ENCODE results near the gene ZNF750. TPM values are rescaled to one million over a fixed set of nuclear protein-coding genes. Genes with fewer than 3 reads are reported as not detected.

ZNF750 gene
- polyA plus RNA-seq, 1 donor (not counting 4 experiments of a cell fraction or from before 2014, with no cell fraction given) = 5.5 TPM

DNA sequence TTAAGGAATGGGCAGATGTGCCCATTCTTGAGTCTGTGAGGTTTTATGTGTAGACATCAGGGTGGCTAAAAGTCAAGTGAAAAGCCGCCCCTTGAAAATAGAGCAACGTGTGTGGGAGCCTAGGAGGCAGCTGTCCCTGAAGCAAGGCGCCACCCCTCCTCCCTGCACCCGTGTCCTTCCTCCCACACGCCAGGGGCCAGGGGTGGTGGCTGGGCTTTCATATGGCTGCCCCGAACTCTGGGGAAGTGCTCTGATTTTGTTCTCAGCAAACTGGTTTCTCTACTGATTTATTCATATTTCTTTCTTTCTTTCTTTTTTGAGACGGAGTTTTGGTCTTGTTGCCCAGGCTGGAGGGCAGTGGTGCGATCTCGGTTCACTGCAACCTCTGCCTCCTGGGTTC is 4.7 kb downstream of the ZNF750 start:
- Histone ChIP-seq H3K79me2 (ENCODE audit: control insufficient read depth, insufficient read depth, low read length) (peaks cover 6% of the 10 kb centered on the region), H3K36me3 (ENCODE audit: control insufficient read depth in 2 of 2, extremely low read depth in 1 of 2, insufficient read depth in 2 of 2, low read length in 2 of 2) (peaks cover 8 to 15% of the 10 kb centered on the region in 2 experiments), H3K4me3 (ENCODE audit: control insufficient read depth in 2 of 3, extremely low read depth in 1 of 3, insufficient read depth in 2 of 3, low read depth in 1 of 3, low read length in 3 of 3) (no peak overlapping the region), H3K9me3 (ENCODE audit: control insufficient read depth, low read depth, low read length) (no peaks in the 10 kb centered on the region), H3K27ac (ENCODE audit: control insufficient read depth, insufficient read depth, low read length) (peak overlapping the region; percentile 100), H2AFZ (ENCODE audit: control insufficient read depth, low read length) (no peak overlapping the region), H3K4me2 (ENCODE audit: control insufficient read depth, extremely low read depth, insufficient read depth, low read depth, low read length) (no peak overlapping the region), H3K27me3 (ENCODE audit: control insufficient read depth, extremely low read depth, insufficient read depth, low read length) (no peaks in the 10 kb centered on the region), H3K9me1 (ENCODE audit: control insufficient read depth, extremely low read depth, insufficient read depth, low read length) (no peaks in the 10 kb centered on the region), H3K4me1 (ENCODE audit: control insufficient read depth, extremely low read depth, insufficient read depth, low read length) (peaks cover 19% of the 10 kb centered on the region), H3K9ac (ENCODE audit: control insufficient read depth, extremely low read depth, insufficient read depth, low read length) (peak overlapping the region; percentile 92), H4K20me1 (ENCODE audit: control insufficient read depth, extremely low read depth, insufficient read depth, low read length) (no peaks in the 10 kb centered on the region)
- no peak for FAIRE-seq
- DNase-seq (ENCODE audit: low read depth, low spot score) = no peak
- dilution Hi-C loops (cut with MboI; ENCODE audit: extremely low pct_ligation_motif_present, low sequenced_read_pairs) = no loop called here
- TF ChIP-seq EZH2 (IDR thresholded peaks at IDR 0.05; ENCODE audit: low read length) (no peak), CTCF (optimal IDR thresholded peaks at IDR 0.05 in 1 of 3, IDR thresholded peaks at IDR 0.05 in 1 of 3, conservative IDR thresholded peaks at IDR 0.05 in 1 of 3; ENCODE audit: extremely low read depth in 1 of 3, insufficient read depth in 2 of 3, low read length in 3 of 3) (no peak)

- Histone ChIP-seq H3K27me3 (ENCODE audit: control insufficient read depth, extremely low read depth, insufficient read depth, low read length) (no peaks in the 10 kb centered on the region), H2AFZ (ENCODE audit: control insufficient read depth, low read length) (no peak overlapping the region), H3K27ac (ENCODE audit: control insufficient read depth, insufficient read depth, low read length) (no peak overlapping the region), H3K79me2 (ENCODE audit: control insufficient read depth, insufficient read depth, low read length) (peaks cover 11% of the 10 kb centered on the region), H3K9me3 (ENCODE audit: control insufficient read depth, low read depth, low read length) (no peaks in the 10 kb centered on the region), H4K20me1 (ENCODE audit: control insufficient read depth, extremely low read depth, insufficient read depth, low read length) (no peaks in the 10 kb centered on the region), H3K4me2 (ENCODE audit: control insufficient read depth, extremely low read depth, insufficient read depth, low read depth, low read length) (no peak overlapping the region), H3K4me1 (ENCODE audit: control insufficient read depth, extremely low read depth, insufficient read depth, low read length) (peaks cover 12% of the 10 kb centered on the region), H3K9me1 (ENCODE audit: control insufficient read depth, extremely low read depth, insufficient read depth, low read length) (no peaks in the 10 kb centered on the region), H3K4me3 (ENCODE audit: control insufficient read depth in 2 of 3, extremely low read depth in 1 of 3, insufficient read depth in 2 of 3, low read depth in 1 of 3, low read length in 3 of 3) (no peak overlapping the region), H3K9ac (ENCODE audit: control insufficient read depth, extremely low read depth, insufficient read depth, low read length) (no peak overlapping the region), H3K36me3 (ENCODE audit: control insufficient read depth in 2 of 2, extremely low read depth in 1 of 2, insufficient read depth in 2 of 2, low read length in 2 of 2) (peaks cover 8 to 15% of the 10 kb centered on the region in 2 experiments)
- dilution Hi-C loops (cut with MboI; ENCODE audit: extremely low pct_ligation_motif_present, low sequenced_read_pairs) = no loop called here
- DNase-seq (ENCODE audit: low read depth, low spot score) = no peak
- TF ChIP-seq EZH2 (IDR thresholded peaks at IDR 0.05; ENCODE audit: low read length) (no peak), CTCF (optimal IDR thresholded peaks at IDR 0.05 in 1 of 3, IDR thresholded peaks at IDR 0.05 in 1 of 3, conservative IDR thresholded peaks at IDR 0.05 in 1 of 3; ENCODE audit: extremely low read depth in 1 of 3, insufficient read depth in 2 of 3, low read length in 3 of 3) (no peak)
- no peak for FAIRE-seq
These were observed 6.8 kb downstream of the ZNF750 start for GRCh38 chr17:82832881-82833475.

Data from keratinocyte (primary cell).